Pons (tissue), 1 donor: ENCODE data around the gene TMEM238.

Source experiments
- DNase-seq: peaks from one replicate; pipeline ENCODE4 v3.0.0-alpha.2; 2016; ENCODE audit warnings: low spot score

The TMEM238 gene

GRCh38 chr19:55377356-55378131 lies 6.5 kb downstream of the TMEM238 start:
- DNase-seq: no peak

GRCh38 chr19:55376241-55376933 lies 7.7 kb downstream of the TMEM238 start, which contains the start of gene TMEM190:
Gene TMEM190 (plus strand): TSS chr19:55376826. CDS start chr19:55376854, 28 bp downstream.
- DNase-seq: no peak

GRCh38 chr19:55373993-55374757 lies 9.9 kb downstream of the TMEM238 start:
- DNase-seq: no peak

- no peak for DNase-seq
Measured at GRCh38 chr19:55373306-55373992, 10.6 kb downstream of the TMEM238 start.

GRCh38 chr19:55372316-55373081 lies 11.6 kb downstream of the TMEM238 start:
- DNase-seq: no peak

- DNase-seq: no peak
Measured at GRCh38 chr19:55370305-55370988, 13.6 kb downstream of the TMEM238 start, which contains the start of gene IL11. Gene IL11 (minus strand): TSS chr19:55370463. CDS start chr19:55370310, 153 bp downstream.

GRCh38 chr19:55369653-55370304 lies 14.3 kb downstream of the TMEM238 start:
- DNase-seq: no peak

GRCh38 chr19:55368701-55369563 lies 15.2 kb downstream of the TMEM238 start:
- no peak for DNase-seq

GRCh38 chr19:55368106-55368505 lies 16.0 kb downstream of the TMEM238 start:
- DNase-seq: no peak

- DNase-seq: no peak
Measured at GRCh38 chr19:55366790-55367189, 17.3 kb downstream of the TMEM238 start.

- no peak for DNase-seq
Measured at GRCh38 chr19:55365964-55366363, 18.1 kb downstream of the TMEM238 start.

GRCh38 chr19:55365245-55365644 lies 18.8 kb downstream of the TMEM238 start:
- DNase-seq: no peak

- DNase-seq: no peak
Measured at GRCh38 chr19:55362990-55363716, 20.9 kb downstream of the TMEM238 start, which contains the start of gene GARIN5B. Gene GARIN5B (minus strand): TSS chr19:55363260. CDS start chr19:55363066, 194 bp downstream.

GRCh38 chr19:55362174-55362989 lies 21.7 kb downstream of the TMEM238 start:
- no peak for DNase-seq

- no peak for DNase-seq
Measured at GRCh38 chr19:55360902-55361301, 23.2 kb downstream of the TMEM238 start.

- DNase-seq: no peak
Measured at GRCh38 chr19:55358943-55359908, 24.9 kb downstream of the TMEM238 start.
